ENCODE data around the gene POLR1A. TPM values are rescaled to one million over a fixed set of nuclear protein-coding genes. Genes with fewer than 3 reads are reported as not detected.

The POLR1A gene
- total RNA-seq, 1 donor from 2014 or later, result 24.3 TPM

DNA sequence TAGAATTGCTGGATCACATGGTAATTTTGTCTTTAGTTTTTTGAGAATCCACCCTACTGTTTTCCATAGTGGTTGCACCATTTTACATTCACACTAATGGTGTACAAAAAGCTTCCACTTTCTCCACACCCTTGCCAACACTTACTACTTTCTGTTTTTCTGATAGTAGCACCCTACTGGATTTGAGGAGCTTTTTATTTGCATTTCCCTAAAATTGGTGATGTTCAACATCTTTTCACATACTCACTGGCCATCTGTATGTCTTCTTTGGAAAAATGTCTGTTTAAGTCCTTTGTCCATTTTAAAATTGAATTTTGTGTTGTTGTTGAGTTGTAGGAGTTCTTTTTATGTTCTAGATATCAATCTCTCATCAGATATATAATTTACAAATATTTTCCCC is 3.5 kb downstream of the POLR1A start:
- intact Hi-C loops (cut with DNase I), result no loop called here
- DNase-seq (ENCODE audit: low spot score), result no peak

DNA sequence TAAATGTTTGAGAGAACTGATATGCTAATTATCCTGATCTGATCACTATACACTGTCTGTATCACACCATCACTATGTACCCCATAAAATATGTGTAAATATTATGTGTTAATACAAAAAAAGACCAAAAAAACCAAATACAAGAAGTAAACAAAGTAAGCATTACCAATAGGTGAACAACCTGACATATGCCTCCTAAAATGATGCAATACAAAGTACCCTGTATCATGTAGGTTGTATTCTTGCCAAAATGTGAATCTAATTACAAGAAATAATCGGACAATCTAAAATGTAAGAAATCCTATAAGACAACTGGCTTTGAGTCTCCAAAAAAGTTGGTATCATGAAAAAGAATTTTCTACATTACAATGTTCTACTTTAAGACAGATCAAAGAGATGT is 7.8 kb downstream of the POLR1A start:
- intact Hi-C loops (cut with DNase I), result no loop called here
- DNase-seq (ENCODE audit: low spot score), result no peak

DNA sequence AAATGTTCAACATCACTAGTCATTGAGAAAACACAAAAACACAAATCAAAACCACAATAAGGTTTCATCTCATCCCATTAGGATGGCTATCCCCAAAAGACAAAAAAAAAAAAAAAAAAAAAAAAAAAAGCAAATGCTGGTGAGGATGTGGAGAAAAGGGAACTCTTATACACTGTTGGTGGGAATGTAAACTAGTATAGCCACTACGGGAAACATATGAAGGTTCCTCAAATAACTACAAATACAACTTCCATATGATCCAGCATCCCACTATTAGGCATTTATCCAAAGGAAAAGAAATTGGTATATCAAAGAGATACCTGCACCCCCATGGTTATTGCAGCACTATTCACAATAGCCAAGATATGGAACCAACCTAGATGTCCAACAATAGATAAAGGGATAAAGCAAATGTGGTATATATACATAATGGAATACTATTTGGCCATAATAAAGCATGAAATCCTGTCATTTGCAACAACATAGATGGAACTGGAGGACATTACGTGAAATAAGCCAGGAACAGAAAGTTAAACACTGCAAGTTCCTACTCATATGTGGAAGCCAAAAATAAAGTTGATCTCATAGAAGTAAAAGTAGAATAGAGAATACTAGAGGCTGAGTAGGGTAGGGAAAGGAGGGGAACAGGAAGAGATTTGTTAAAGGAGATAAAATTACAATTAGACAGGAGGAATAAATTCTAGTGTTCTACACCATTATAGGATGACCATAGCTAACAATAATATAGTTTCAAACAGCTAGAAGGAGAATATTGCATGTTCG is 8.4 kb downstream of the POLR1A start:
- no peak for DNase-seq (ENCODE audit: low spot score)
- intact Hi-C loops (cut with DNase I), result no loop called here

DNA sequence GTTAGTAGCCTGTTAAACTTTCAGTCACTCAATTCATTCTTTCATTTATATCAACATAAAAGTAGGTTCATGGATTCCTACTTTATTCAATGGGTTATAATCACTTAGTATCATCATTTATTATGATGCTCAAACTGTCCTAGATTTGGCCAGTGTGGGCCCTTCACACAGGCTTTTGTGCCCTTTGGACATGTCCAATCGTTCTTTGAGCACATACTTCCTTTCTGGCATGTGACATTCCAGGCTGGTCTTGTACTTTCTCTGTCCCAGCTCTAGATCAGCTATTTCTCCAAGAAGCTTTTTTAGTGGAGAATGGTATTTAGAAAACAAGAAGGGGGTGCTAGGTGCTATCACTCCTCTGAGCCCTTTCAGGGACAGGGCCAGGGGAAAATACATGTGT is 11.5 kb downstream of the POLR1A start:
- no peak for DNase-seq (ENCODE audit: low spot score)
- intact Hi-C loops (cut with DNase I), result no loop called here

DNA sequence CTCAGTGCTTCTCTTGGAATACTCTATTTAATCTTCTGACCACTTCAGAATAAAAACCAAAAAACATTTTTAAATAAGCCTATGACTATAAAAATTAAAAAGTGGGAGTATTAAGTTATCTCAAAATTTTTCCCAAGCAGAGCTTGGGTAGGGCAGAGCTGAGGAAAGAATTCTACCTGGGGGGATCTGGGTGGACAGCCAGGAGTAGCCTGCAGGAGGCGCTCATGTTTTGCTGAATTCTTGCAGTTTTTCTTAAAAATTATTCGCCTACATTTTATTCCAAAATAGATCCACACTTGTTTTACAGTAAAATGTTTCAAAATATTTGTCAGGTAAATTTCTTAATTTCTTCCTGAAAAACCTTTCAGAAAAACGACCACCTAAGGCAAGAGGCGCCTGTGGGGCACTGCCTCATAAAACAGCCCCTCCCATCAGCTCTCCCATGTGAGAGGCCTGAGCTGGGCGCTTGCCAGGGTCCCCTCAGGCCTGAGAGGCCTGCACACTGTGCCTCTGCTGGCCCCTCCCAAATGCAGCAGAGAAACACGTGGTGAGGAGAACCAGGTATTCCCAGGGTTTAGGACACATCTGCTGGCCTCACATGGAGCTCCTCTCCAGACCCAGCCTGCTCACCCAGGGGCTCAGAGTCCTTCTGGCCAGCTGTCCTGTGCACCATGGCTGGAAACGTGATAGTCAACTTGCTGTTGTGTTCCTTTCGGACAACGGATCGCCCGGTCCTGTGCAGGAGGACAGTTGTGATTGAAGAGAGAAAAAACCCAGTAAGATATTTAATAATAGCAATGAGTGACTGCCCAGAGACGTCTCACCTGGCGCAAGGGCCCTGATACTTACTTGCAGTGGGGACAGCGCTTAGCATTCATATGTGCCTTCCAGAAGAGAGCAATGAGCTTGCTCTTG is 17.5 kb downstream of the POLR1A start:
- no peak for DNase-seq (ENCODE audit: low spot score)
- intact Hi-C loops (cut with DNase I), result no loop called here

DNA sequence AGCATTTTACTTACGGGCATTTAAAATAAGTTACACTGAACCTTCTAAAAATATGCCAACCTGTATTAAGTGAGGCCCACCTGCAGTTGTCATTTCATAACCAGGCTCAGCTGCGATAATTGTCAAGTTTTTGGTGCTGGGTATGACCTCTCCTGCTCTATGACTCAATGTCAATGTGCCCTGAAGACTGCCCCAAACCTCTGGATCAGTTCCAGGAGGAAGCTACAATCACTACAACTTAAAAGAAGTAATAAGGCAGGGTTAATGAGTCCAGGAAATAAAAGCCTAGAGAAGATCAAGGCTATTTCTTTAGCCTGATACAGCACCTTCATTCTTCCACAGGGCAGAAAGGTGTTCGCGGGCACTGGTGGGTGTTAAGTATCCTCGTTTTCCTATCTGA is 22.9 kb downstream of the POLR1A start:
- intact Hi-C loops (cut with DNase I), result no loop called here

DNA sequence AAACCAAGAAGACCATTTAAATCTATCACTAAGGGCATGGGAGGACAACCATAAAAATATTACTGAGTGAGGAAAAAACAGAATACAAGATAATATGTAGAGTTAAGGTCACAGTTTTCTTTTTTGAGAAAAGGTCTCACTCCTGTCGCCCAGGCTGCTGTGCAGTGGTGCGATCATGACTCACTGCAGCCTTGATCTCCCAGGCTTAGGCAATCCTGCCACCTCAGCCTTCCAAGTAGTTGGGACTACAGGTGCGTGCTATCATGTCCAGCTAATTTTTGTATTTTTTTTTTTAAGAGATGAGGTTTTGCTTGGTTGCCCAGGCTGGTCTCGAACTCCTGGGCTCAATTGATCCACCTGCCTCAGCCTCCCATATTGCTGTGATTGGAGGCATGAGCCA is 24.0 kb downstream of the POLR1A start:
- intact Hi-C loops (cut with DNase I), result loop anchor here (2.0 kb wide), 1 partner anchor 193 kb away; the partner anchor contains the start of gene ST3GAL5

More for the DNA sequence above, 22.9 kb downstream of the POLR1A start:
- DNase-seq (ENCODE audit: low spot score), result no peak

DNA sequence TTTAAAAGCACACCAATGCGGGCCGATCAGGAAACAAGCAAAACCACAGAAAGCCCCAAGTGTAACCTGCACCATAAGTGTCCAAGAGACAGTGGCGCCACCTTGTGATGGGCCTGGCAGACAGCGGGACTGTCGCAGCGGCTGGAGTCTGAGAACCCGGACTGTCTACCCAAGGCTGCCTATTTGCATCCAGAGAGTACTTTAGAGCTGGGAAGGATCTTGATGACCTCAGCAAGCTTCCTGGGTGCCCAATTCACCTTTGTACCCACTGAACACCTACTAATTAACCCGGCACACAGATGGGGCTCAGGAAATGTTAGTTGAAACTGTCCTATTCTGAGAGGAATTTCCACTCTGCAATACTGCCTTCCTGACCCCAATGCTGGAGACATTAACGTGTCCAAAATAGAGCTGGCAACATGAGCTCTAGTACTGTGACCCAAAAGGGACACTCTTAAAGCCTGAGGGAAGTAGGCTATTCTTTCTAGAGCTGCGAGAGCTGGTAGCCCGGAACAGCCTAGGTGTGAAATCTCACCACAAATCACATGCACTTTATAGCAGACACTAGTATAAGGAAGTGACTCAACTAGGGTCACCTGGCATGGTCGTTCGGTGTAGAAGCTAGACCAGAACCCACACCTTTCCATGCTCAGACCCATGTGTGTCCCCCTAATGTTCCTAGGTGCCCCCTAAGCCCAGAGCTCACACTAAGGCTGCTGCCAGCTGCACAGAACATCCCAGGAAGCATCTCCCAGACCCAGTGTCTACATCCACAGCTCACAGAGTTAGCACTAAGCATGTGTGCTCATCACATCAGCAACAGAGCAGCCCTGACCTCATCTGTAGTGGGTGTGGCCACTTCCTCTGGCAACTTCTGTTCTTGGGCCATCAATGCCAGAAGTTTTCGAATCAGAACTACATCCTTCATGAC is 25.4 kb downstream of the POLR1A start:
- peak; percentile 91 for DNase-seq (ENCODE audit: low spot score)
- intact Hi-C loops (cut with DNase I), result loop anchor here (1.0 to 10.0 kb wide), 3 partner anchors 55 to 253 kb away; partner anchors contain the start of gene ST3GAL5

More for the DNA sequence above, 24.0 kb downstream of the POLR1A start:
- no peak for DNase-seq (ENCODE audit: low spot score)

DNA sequence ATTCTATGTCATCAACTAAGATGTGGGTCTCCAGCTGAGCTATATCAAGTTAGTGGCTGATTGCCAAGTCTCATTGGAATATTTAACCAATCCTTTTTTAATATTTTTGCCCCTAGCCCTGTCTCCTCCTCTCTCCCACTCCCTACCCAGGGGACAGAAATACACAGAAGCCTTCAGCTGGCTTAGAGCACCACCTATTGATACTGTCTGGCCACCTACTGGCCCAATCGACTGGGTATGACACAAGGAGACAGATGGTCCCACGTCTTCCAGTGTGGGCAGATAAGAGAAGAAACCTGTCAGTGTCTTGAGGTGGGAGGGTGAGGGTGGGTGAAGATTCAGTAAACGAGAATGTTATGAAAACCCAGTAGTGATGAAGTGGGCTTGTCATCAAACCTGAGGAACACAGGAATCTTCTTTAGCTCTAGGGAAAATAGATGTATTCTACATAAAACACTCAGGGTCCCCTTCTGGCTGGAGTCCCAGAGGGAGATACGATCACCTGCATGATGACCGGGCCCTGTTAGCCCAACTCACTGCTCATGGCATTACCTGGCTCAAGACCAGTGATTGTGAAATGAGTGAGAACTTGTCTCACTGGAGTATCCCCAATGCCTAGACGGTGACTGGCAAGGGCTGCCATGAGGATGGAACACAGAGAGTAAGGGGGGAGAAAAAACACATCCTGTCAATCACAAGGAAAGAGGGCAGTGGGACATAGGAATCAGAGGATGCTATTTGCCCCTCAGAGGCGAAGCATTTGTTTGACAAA is 26.7 kb downstream of the POLR1A start:
- intact Hi-C loops (cut with DNase I), result loop anchor here (10.0 kb wide), 1 partner anchor 54 kb away; no protein-coding TSS in a partner anchor
- DNase-seq (ENCODE audit: low spot score), result no peak

DNA sequence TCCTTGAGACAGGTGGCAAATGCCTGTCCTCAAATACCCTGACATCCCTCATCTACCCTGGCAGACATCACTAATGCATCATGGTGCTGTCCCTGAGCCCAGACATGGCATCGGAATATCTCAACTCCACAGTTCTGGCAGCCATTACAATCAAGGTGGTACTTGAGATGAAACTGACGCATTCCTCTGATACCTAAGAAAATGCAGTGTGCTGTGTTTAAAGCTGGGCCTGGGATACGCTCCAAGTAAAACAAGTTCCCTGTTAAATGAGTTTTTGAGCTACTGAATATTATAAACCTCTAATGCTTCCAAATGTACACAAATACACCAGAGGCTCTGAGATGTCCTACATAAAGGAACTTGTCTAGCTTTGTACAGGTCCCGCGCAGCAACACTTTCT is 29.8 kb downstream of the POLR1A start:
- intact Hi-C loops (cut with DNase I), result loop anchor here (10.0 kb wide), 1 partner anchor 51 kb away; no protein-coding TSS in a partner anchor
- DNase-seq (ENCODE audit: low spot score), result no peak

DNA sequence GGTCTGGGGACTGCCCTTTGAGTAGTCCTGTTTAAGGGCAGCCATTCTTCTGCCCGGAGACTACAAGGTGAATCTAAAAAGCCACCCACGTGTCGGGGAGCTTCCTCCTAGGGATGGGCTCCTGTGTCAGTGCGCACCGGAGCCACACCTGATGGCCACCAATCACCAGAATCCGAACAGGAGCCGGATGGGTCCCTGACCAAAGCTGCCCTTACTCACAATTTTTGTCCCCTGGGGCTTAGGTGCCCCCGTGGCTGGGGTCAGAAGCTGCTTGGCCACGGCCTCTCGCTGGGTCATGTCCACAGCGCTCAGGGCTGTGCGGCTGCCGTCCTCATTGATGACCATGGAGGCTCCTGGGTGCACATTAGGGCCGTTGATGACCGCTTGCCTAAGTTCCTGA is 30.9 kb downstream of the POLR1A start:
- intact Hi-C loops (cut with DNase I), result loop anchor here (10.0 kb wide), 1 partner anchor 50 kb away; no protein-coding TSS in a partner anchor
- DNase-seq (ENCODE audit: low spot score), result no peak

DNA sequence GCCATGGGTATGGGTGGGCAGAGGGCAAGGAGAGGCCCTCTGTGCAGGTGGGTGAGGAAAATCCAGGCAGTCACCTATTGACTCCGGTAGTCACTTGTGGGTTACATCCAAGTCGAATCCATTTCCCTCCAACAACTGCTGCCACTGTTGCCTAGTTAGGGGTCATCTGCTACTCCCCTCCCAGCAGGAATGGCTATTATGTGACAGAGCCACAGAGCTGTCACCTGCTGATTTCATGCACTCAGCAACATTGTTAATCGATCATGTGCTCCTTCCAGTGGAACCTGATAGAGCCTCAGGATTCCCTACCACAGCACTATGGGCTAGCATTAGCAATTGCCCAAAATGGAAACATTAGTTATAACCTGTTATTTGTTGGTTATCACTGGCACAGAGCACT is 31.4 kb downstream of the POLR1A start:
- no peak for DNase-seq (ENCODE audit: low spot score)

DNA sequence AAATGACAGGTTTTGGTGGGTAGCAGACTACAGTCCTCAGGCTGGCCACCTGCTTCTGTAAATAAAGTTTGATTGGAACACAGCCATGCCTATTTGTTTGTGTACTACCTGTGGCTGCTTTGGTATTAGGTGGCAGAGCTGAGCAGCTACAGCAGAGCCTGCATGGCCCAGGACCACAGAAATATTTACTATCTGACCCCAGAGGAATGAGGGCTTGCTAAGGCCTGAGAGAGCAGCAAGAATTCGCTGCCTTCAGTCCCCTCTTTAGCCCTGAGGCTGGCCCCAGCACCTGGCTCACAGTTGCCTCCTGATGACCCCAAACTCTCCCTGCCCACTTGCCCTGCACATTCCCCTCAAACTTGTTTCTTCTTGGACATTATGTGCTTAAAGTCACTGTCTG is 32.5 kb downstream of the POLR1A start:
- intact Hi-C loops (cut with DNase I), result loop anchor here (2.0 to 10.0 kb wide), 2 partner anchors 48 to 184 kb away; partner anchors contain the start of gene ST3GAL5
- no peak for DNase-seq (ENCODE audit: low spot score)

More for the DNA sequence above, 31.4 kb downstream of the POLR1A start:
- intact Hi-C loops (cut with DNase I), result loop anchor here (10.0 kb wide), 1 partner anchor 49 kb away; no protein-coding TSS in a partner anchor

DNA sequence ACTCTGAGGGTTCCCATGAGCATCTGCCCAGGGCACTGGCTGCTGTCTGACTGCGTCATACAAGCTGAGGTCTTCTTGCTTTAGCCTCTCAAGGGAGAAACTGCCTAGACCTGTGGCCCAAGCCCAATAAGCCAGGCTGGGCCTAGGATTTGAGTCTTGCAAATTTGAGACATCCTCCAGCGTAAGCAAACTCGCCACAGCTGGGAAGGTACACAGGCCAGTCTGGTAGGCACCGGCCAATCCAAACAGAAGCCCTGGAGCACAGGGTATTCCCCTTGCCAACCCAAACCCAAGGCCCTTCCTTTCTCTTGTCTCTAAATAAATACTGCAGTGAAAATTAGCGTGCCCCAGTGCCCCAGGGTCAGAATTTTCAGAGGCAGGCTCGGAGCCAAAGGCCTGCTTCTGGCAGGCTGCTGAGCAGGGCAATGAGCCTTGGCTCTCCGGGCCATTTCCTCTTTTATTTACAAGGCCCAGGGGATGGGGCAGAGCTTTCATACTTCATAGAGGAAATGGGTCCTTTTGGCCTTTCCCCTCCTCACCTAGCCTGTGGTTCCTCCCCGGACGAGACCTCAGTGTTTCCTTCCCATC is 33.3 kb downstream of the POLR1A start:
- no peak for DNase-seq (ENCODE audit: low spot score)
- intact Hi-C loops (cut with DNase I), result loop anchor here (2.0 to 10.0 kb wide), 2 partner anchors 48 to 184 kb away; partner anchors contain the start of gene ST3GAL5

DNA sequence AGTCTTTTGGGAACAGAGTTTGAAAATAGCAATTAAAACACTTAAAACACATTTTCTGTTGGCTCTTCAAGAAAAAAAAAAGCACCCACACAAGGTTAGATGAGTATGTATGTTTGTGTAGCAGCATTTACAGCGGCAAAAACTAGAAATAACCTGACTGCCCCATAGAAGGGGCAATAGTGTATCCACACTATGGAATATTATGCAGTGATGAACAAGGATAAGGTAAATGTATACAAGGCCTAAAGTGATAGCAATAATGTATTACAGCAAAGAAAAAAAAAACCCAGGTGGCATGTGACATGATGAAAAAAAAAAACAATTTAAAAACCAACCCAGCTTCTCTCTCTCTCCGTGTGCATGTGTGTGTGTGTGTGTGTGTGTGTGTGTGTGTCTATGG is 34.8 kb downstream of the POLR1A start:
- no peak for DNase-seq (ENCODE audit: low spot score)
- intact Hi-C loops (cut with DNase I), result loop anchor here (10.0 kb wide), 1 partner anchor 46 kb away; no protein-coding TSS in a partner anchor

DNA sequence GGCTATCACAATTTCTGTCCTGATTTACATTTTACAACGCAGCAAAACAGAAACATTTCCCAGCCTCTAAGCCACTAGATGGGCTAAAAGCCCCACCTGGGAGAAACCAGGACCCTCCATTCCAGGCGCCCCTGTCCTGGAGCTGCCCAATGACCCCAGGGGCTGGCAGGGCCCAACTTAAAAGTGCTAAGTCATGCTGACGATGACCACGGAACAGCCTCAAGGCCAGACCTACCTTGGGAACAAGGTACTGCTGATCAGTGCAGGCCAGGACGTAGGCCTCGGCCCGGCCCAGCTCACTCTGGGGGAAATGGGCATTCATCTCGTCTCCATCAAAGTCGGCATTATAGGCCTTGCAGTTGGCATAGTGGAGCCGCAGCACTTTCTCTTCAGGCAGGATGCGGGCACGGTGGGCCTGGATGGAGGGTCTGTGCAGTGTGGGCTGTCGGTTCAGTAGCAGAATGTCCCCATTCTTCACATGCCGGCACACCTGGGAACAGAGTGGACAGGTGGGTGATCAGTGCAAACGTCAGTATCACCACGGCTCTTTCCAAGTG is 35.8 kb downstream of the POLR1A start:
- intact Hi-C loops (cut with DNase I), result loop anchor here (10.0 kb wide), 1 partner anchor 45 kb away; no protein-coding TSS in a partner anchor
- no peak for DNase-seq (ENCODE audit: low spot score)

DNA sequence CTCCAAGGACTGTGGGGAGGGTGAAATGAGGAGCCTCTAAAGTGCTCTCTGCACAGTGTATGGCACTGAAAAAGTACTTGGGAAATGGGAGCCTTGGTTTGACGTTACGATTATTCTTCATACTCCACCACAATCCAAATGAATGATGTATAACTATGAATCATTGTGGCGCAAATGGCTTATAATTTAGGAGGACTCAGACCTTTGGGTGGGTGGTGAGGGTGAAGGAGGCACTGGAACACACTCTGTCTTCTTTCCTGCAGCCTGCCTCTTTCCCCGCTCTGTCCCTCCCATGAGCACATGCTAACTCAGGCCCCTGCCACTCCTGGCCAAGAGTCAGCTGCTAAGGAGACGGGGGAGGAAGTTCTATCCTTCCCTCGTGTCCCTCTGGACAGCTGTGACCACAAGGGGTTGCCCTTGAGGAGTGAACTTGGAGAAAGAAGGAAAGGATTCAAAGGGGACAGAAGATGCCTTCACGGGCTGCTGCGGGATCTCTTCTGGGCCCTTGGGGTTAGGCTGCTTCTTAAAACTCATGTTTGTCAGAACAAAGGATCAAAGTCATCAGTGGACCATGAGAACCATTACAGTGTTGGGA is 36.5 kb downstream of the POLR1A start:
- no peak for DNase-seq (ENCODE audit: low spot score)
- intact Hi-C loops (cut with DNase I), result no loop called here

Measured in cardiac septum (tissue), 1 donor.